BJ (cell line): ENCODE data around the gene HBG2. TPM values are rescaled to one million over a fixed set of nuclear protein-coding genes. Genes with fewer than 3 reads are reported as not detected.
"Not testable (repeated sequence)": the region's sequence is repeated elsewhere in the genome, so short reads cannot be mapped to it uniquely, and the experiment has no call there.

Experiments
- CTCF ChIA-PET: fragments of 350-600 bp; formaldehyde crosslinking; extraction: SDS; loops from one replicate; lab custom pipeline; 2021; ENCODE audit warnings: antibody characterized with exemption, inconsistent platforms; lab: Yijun Ruan, JAX
- POLR2A ChIA-PET: fragments of 300-600 bp; sonication (Branson Sonifier 250); formaldehyde crosslinking; extraction: SDS; loops from one replicate; lab custom pipeline; 2021; ENCODE audit warnings: antibody characterized with exemption; lab: Charles Lee
- DNase-seq: peaks from one replicate; pipeline ENCODE4 v3.0.0-alpha.2; 2011; ENCODE audit warnings: low read depth
- H3K27me3 ChIP-seq: 2 replicates; pipeline ENCODE4 v1.6.0; 2011; ENCODE audit warnings: low read length; ENCODE audit not compliant: control insufficient read depth, insufficient read depth
- H3K36me3 ChIP-seq: 2 replicates; pipeline ENCODE4 v1.5.1; 2011; ENCODE audit warnings: low read length; ENCODE audit not compliant: control insufficient read depth, insufficient read depth
- H3K4me3 ChIP-seq: 2 replicates; pipeline ENCODE4 v1.5.1; 2011; ENCODE audit warnings: low read depth, mild to moderate bottlenecking, control low read depth, low read length
- polyA minus RNA-seq: library from RNA; depleted of rRNA, polyadenylated mRNA; stranded (reverse); fragments of >200 nt; gene quantifications from 2 replicates; pipeline ENCODE4 v1.2.3, GENCODE V29; 2011; rRNA and poly(A)+ RNA removed
- polyA plus RNA-seq: library from polyadenylated mRNA; depleted of rRNA; stranded (reverse); fragments of >200 nt; gene quantifications from 2 replicates; pipeline ENCODE4 v1.2.3, GENCODE V29; 2011; rRNA removed
- TF ChIP-seq, protein P1 (sequence below): IDR thresholded peaks from 2 replicates; pipeline ENCODE4 v1.5.1; 2011; ENCODE audit warnings: low read depth, mild to moderate bottlenecking, control low read depth, inconsistent platforms, low read length, moderate library complexity; ENCODE audit not compliant: insufficient read depth

The HBG2 gene
- polyA plus RNA-seq (not detected in 2 replicates), polyA minus RNA-seq (1.2 and 17.8 TPM in 2 replicates)

- H3K27me3 ChIP-seq, CTCF ChIA-PET, H3K36me3 ChIP-seq, DNase-seq, POLR2A ChIA-PET, H3K4me3 ChIP-seq: not testable (repeated sequence)
These were observed at the start of gene HBG2 for GRCh38 chr11:5254646-5255413. HBG2 (minus strand) TSS chr11:5254781; CDS start chr11:5254728, 53 bp downstream.

DNA sequence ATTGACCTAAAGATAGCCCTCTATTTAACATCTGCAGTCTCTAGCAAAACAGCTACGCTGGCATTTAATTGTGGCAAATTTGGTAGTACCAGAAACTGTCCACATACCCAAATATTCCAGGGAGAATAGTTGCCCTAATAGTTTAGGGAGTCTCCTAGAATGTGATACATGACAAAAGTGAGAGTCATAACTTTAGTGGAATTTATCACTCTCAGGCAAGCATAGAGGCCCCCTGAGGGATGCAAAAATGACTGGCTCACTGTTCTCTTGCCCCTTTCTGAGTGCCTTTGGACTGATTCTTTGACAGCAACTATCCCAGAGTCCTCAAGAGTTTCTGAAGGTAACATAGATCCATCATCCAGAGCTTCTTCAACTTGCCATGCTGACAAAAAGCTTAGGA is 49.5 kb upstream of the HBG2 start:
- no peaks in the 10 kb centered on the region for H3K27me3 ChIP-seq
- no peak overlapping the region for H3K4me3 ChIP-seq
- CTCF ChIA-PET: interaction anchor here (1.0 to 2.2 kb wide), 4 partner anchors 13 to 62 kb away, joined by 3 to 5 read pairs (median 3); no protein-coding TSS in a partner anchor
- H3K36me3 ChIP-seq: no peaks in the 10 kb centered on the region
- POLR2A ChIA-PET: no interaction called here
- TF ChIP-seq, protein P1, sequence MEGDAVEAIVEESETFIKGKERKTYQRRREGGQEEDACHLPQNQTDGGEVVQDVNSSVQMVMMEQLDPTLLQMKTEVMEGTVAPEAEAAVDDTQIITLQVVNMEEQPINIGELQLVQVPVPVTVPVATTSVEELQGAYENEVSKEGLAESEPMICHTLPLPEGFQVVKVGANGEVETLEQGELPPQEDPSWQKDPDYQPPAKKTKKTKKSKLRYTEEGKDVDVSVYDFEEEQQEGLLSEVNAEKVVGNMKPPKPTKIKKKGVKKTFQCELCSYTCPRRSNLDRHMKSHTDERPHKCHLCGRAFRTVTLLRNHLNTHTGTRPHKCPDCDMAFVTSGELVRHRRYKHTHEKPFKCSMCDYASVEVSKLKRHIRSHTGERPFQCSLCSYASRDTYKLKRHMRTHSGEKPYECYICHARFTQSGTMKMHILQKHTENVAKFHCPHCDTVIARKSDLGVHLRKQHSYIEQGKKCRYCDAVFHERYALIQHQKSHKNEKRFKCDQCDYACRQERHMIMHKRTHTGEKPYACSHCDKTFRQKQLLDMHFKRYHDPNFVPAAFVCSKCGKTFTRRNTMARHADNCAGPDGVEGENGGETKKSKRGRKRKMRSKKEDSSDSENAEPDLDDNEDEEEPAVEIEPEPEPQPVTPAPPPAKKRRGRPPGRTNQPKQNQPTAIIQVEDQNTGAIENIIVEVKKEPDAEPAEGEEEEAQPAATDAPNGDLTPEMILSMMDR: no peak
- no peak for DNase-seq

GRCh38 chr11:5303626-5304025 is 49.0 kb upstream of the HBG2 start:
- H3K4me3 ChIP-seq: no peak overlapping the region
- CTCF ChIA-PET: interaction anchor here (1.0 to 2.2 kb wide), 4 partner anchors 13 to 62 kb away, joined by 3 to 5 read pairs (median 3); no protein-coding TSS in a partner anchor
- no peaks in the 10 kb centered on the region for H3K36me3 ChIP-seq
- H3K27me3 ChIP-seq: no peaks in the 10 kb centered on the region
- POLR2A ChIA-PET: no interaction called here
- TF ChIP-seq, protein P1: no peak
- DNase-seq: no peak

DNA sequence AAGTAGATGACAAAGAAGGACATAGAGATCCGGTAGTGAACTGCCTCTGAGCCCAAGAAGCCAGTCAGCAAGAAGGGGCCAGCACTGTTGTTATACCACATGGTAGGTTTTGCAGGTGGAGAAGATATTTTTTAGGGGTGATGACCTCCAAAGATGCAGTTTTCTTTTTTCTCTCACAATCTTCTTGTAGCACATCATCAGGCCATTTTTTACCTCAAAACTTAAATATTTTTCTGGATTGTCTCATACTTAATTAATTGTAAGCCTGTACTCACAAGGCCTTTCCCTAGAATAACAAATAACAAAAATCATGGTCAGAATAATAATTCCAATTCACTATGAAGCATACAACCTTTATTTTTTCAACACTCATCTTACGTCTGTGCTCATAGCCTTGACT is 47.3 kb upstream of the HBG2 start, which contains the start of gene OR51B4:
OR51B4 (minus strand) TSS at position 101 of the 400 bp plus-strand sequence; CDS start at position 101, 0 bp downstream.
- no peak for DNase-seq
- POLR2A ChIA-PET: no interaction called here
- Histone ChIP-seq H3K27me3 (no peaks in the 10 kb centered on the region), H3K4me3 (no peak within 1 kb of the TSS), H3K36me3 (no peaks in the 10 kb centered on the region)
- CTCF ChIA-PET: interaction anchor here (0.6 kb wide), 1 partner anchor 786 kb away, joined by 3 read pairs; no protein-coding TSS in a partner anchor
- TF ChIP-seq, protein P1: no peak

DNA sequence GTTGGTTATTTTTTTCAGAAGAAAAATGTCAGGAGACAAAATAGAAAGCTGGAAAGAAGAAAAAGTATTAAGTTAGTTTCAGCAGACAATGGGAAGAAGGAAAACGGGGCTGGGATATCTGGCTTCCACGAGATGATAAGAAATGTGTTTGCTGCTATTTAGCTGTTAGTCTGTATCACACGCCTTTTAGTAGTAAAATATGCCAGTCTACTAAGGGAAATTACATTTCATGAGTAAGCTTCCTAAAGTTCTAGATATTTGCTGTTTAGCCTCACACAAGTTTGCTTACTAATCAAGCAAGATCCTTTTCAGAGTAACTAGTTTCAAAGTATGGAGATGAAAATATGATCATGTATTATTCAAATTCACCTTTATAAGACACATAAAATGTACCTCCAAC is 45.7 kb upstream of the HBG2 start:
- H3K4me3 ChIP-seq: no peak overlapping the region
- TF ChIP-seq, protein P1: no peak
- DNase-seq: no peak
- H3K36me3 ChIP-seq: no peaks in the 10 kb centered on the region
- no peaks in the 10 kb centered on the region for H3K27me3 ChIP-seq
- ChIA-PET POLR2A (no interaction called here), CTCF (interaction anchor here (1.6 kb wide), 1 partner anchor 9 kb away, joined by 8 read pairs; no protein-coding TSS in a partner anchor)
